Cerebellar cortex (tissue), 1 donor: ENCODE measurements around the gene NUDCD2.
"Not testable (repeated sequence)": the region's sequence is repeated elsewhere in the genome, so short reads cannot be mapped to it uniquely, and the experiment has no call there.

Experiments used
- DNase-seq: peaks from one replicate; pipeline ENCODE4 v3.0.0-alpha.2; 2015; ENCODE audit warnings: low spot score

Gene NUDCD2

DNA sequence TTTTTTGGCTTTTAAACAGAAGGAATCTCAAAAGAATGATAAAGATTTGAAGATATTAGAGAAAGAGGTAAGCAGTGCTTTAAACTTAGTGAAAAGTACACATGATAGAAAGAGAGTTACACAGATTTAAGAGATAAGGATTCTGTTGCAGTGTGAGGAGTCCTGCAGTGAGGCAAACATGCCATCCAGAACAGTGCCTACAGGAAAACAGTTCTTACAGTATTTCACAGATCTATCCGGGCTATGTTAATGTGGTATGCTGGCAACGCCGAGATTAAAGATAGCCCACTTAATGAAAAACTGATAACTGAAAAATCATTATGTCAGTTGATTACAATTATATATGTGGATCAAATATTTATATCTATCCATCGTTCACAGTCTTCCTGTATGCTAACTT is 7.8 kb upstream of the NUDCD2 start:
- DNase-seq: no peak

GRCh38 chr5:163463063-163463435 is 3.1 kb upstream of the NUDCD2 start:
- DNase-seq: no peak

DNA sequence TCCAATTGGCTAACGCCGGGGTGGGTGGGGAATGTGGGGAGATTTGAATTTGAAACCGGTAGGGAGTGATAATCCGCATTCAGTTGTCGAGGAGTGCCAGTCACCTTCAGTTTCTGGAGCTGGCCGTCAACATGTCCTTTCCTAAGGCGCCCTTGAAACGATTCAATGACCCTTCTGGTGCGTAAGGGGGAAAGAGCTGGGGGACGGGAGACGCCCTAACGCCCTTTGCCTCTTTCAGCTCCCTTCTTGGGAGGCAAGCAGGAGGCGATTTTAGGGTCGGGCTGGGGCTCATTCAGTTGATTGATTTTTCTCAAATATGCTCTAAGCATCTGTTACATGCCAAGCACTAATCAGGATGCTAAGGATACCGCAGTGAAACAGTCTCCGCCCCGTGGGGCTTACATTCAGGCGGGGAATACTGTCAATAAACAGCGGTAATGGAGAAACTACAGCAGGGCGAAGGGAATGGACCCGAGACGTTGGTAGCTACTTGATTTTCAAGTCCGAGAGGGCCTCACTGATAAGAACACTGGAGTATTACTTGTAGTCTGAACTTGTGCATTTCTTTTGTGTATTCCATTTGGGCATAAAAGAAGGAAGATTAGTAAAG is 765 bp upstream of the NUDCD2 start, which contains the start of gene HMMR:
Gene HMMR (plus strand): TSS at position 71 of the 610 bp plus-strand sequence. CDS start 61 bp downstream, at position 132.
- DNase-seq: peak; percentile 59

DNA sequence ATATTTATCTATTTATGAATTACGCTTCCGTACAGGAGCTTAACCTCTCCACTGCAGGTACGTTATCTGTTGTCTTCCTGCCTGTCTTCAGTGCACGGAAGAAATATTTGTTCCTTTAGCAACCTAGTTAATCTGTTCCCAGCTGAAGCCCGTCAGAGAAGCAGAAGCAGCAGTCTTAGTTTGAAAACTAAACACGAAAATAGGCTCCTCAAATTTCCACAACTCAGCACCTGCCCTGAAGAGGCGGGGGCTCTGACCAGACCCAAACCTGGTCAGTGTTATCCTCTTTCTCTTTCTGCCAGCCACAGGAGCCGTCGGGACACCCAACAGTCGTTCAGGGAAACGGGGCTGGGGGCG is 462 bp downstream of the NUDCD2 start:
- DNase-seq: peak; percentile 46

- no peak for DNase-seq
Measured at GRCh38 chr5:163458778-163459385, 1.0 kb downstream of the NUDCD2 start.

GRCh38 chr5:163456840-163457239 is 3.1 kb downstream of the NUDCD2 start:
- DNase-seq: no peak

GRCh38 chr5:163456029-163456589 is 3.8 kb downstream of the NUDCD2 start:
- DNase-seq: no peak

DNA sequence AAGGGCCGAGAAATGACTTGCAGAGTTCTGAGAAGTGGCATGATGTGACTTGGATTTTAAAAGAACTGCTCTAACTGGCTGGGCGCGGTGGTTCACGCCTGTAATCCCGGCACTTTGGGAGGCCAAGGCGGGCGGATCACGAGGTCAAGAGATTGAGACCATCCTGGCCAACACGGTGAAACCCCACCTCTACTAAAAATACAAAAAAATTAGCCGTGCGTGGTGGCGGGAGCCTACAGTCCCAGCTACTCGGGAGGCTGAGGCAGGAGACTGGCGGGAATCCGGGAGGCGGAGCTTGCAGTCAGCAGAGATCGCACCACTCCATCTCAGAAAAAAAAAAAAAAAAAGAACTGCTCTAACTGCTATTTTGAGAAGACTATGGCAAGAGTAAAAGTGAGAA is 4.5 kb downstream of the NUDCD2 start:
- DNase-seq: not testable (repeated sequence)

DNA sequence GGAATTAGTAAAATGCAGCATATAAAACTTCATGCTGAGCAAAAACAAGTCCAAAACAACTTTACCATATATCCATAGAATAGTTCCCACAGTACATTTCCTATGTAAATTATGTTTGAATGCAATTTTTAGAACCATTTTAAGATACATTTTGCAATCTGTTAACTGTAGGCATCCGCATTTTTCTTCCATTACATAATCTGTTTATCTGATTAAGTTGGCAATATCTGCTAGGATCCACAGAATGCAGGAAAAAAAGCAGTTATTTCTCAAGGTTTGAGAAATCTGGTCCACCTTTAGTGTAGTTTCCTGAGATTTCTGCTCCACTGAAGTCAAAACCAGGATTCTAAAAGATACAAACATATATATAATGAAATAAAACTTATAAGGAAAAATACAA is 6.2 kb downstream of the NUDCD2 start:
- no peak for DNase-seq

DNA sequence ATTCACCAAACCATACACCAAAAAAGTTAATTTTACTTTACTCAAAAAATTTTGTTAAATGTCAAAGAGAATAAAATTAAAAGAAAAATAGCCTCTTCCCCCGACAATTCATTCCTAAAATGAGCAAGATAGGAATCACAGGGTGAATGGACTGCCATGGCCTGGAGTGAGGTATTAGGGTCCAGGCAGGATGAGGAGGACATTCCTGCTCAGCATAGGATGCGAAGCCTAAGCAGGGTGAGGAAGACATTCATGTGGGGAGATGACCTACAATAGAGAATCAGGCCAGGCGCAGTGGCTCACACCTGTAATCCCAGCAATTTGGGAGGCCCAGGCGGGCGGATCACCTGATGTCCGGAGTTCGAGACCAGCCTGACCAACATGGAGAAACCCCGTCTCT is 8.4 kb downstream of the NUDCD2 start:
- DNase-seq: no peak

DNA sequence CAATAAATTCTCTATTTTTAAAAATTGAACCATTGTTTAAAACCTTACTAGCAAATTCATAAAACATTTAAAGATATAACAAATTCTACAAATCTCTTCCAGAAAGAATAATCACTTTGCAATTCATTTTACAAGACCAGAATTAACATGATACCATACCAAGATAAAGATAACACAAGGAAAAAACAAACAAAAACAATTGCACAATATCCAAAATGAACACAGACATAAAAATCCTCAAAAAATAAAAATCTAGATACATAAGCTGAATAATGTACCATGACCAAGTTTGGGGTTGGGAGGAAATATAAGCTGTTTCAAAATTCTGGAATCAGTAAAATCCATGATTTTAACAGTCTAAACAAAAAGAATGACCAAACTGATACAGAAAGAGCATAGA is 11.4 kb downstream of the NUDCD2 start:
- no peak for DNase-seq

DNA sequence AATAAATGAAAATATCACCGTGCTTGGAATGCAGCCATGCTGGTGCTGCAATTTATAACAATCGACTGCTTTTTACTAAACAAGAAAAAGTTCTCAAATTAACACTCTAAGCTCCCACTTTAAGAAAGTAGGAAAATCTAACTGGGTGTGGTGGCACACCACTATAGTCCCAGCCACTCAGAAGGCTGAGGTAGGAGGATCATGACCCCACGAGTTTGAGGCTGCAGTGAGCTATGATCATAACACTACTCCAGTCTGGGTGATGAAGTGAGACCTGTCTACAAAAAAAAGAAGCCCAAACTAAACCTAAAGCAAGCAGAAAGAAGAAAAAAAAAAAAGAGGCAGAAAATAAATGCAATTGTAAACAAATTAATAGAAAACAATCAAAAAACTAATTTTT is 12.0 kb downstream of the NUDCD2 start:
- DNase-seq: no peak

GRCh38 chr5:163447191-163447590 is 12.7 kb downstream of the NUDCD2 start:
- DNase-seq: no peak

GRCh38 chr5:163445345-163445744 is 14.6 kb downstream of the NUDCD2 start:
- no peak for DNase-seq

GRCh38 chr5:163444526-163444925 is 15.4 kb downstream of the NUDCD2 start:
- DNase-seq: no peak

DNA sequence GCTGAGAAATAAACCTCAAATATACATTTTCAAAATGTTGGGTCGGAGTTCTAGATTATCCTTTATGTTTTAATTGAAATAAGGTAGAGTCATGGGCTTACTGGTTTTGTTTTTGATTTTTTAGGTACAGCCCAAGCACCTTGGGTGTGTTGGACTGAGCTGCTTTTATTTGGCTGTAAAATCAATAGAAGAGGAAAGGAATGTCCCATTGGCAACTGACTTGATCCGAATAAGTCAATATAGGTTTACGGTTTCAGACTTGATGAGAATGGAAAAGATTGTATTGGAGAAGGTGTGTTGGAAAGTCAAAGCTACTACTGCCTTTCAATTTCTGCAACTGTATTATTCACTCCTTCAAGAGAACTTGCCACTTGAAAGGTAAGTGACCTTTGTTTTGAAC is 18.9 kb downstream of the NUDCD2 start:
- no peak for DNase-seq

GRCh38 chr5:163439092-163439425 is 20.8 kb downstream of the NUDCD2 start:
- DNase-seq: peak; percentile 32

DNA sequence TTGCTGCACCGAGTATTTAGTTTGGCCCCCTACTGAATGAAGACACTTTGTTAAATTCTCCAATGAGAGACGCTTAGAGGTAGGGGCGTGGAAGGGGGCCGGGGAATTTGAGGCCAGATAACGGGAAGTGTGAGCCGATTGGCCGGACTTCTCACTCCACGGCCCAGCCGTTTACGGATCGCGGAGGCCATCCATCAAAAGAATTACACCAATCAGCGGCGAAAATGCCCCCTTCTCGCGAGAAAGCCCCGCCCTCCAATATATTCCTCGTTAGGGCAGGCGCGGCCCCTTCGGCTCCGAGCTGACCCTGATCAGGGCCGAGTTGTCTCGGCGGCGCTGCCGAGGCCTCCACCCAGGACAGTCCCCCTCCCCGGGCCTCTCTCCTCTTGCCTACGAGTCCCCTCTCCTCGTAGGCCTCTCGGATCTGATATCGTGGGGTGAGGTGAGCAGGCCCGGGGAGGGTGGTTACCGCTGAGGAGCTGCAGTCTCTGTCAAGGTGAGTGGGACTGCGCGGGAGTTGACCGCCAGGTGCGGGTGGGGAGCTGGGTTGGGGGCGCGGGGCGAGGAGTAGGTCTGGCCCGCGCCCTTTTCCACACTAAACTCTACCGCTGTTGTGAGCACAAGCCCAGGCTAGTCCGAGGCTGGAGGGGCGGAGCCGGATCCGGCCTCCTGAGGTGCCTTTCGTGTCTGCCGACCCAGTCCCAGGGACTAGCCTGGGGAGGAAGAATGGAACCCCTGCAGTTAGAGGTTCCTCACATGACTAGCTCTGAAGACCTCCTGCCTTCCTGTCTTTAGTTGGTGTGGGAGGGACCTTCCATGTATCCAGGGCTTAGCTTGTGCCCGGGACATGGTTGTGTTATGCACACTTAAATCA is 22.4 kb downstream of the NUDCD2 start, which contains the start of gene CCNG1:
Gene CCNG1 (plus strand): TSS at position 287 of the 874 bp plus-strand sequence. CDS start 1,662 bp downstream, outside the sequence.
- DNase-seq: peak; percentile 99

DNA sequence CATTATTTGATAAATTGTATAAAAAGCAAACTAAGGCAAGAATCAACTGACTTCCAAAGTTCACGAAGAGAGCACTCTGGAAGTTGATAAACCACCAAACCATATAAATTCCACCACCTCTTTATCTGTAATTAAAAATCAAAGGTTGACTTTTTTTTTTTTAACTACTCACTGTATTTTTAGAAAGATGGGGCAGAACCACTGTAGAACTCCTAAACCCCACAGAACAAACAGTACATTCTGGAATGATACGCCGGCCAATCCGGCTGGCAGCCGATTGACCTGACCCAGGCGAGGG is 22.9 kb downstream of the NUDCD2 start:
- no peak for DNase-seq

GRCh38 chr5:163436515-163436914 is 23.4 kb downstream of the NUDCD2 start:
- DNase-seq: no peak

GRCh38 chr5:163434401-163434866 is 25.5 kb downstream of the NUDCD2 start:
- DNase-seq: no peak

GRCh38 chr5:163433271-163433670 is 26.6 kb downstream of the NUDCD2 start:
- no peak for DNase-seq

DNA sequence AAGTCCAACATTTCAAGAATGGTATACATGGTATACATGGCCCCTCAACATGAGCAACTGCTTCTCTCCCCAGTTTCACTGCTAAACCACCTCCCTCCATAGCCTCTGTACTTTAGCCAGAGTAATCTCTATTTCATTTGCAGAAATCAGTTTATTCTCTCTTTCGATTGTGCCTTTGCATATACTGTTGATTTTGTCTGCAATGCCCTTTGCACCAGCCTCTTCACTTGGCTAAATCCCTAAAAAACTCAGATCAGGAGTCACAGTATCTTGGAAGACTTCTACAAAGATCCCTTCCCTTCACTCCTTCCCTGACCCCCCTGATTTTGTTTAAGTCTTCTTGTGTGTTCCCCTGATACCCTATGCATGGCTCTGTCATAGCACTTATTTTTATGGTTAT is 27.4 kb downstream of the NUDCD2 start:
- DNase-seq: no peak
